Colonic mucosa (tissue), 4 donors: ENCODE measurements around the gene CHMP2B. TPM values are rescaled to one million over a fixed set of nuclear protein-coding genes. Genes with fewer than 3 reads are reported as not detected.

Experiments used
- DNase-seq: peaks from one replicate; pipeline ENCODE4 v3.0.0-alpha.2; 2020
- H3K27ac ChIP-seq: fragments of 200-600 bp; one replicate; pipeline ENCODE4 v1.8.0; 2021
- H3K27me3 ChIP-seq: fragments of 200-600 bp; one replicate; pipeline ENCODE4 v1.8.0; 2021
- H3K36me3 ChIP-seq: fragments of 200-600 bp; one replicate; pipeline ENCODE4 v1.8.0; 2021
- H3K4me1 ChIP-seq: fragments of 200-600 bp; one replicate; pipeline ENCODE4 v1.8.0; 2021; ENCODE audit warnings: mild to moderate bottlenecking
- H3K4me3 ChIP-seq: fragments of 200-600 bp; one replicate; pipeline ENCODE4 v1.8.0; 2021
- H3K9ac ChIP-seq, 2 donors: one replicate each; pipeline ENCODE4 v1.7.0; 2013; ENCODE audit warnings: control low read depth in 2 of 2, low read depth in 2 of 2, low read length in 2 of 2
- H3K9me3 ChIP-seq: fragments of 200-600 bp; one replicate; pipeline ENCODE4 v1.8.0; 2021
- CTCF ChIP-seq: fragments of 200-600 bp; IDR thresholded peaks from one replicate; pipeline ENCODE4 v1.8.0; 2022; ENCODE audit warnings: antibody characterized with exemption, mild to moderate bottlenecking
- intact Hi-C: fragments of 100-400 bp; cut with DNase I; formaldehyde crosslinking; loops from one replicate; pipeline ENCODE4 v1.14.1; 2022
- total RNA-seq, 2 donors: library from RNA; stranded (reverse); fragmentation: NEBNext Ultra II Directional in 1 of 2; extraction: Animal tissue kit (Norgen Biotek cat#: 25700) in 1 of 2; gene quantifications; one replicate each; pipeline ENCODE4 v1.2.1, GENCODE V29; 2021
- donor health status: healthy.
- donor health status: DM: no; HTN: no; CAD: no.
- donor health status: DM: no; HTN: no; CAD: no.

The CHMP2B gene
- total RNA-seq, 2 donors from 2014 or later, result 80.2 to 103 TPM

- Histone ChIP-seq H3K4me1 (peaks cover 5% of the 10 kb centered on the region), H3K27me3 (no peaks in the 10 kb centered on the region), H3K9ac (peak overlapping the region in 1 of 2 donors; percentile 93), H3K27ac (no peak overlapping the region), H3K9me3 (no peaks in the 10 kb centered on the region), H3K36me3 (no peaks in the 10 kb centered on the region), H3K4me3 (peak overlapping the region; percentile 86)
- DNase-seq, result no peak
- intact Hi-C loops, result no loop called here
- TF ChIP-seq CTCF, result no peak
Observed at GRCh38 chr3:87228316-87228715, 1.2 kb downstream of the CHMP2B start.

GRCh38 chr3:87229113-87229512 lies 2.0 kb downstream of the CHMP2B start:
- DNase-seq, result no peak
- intact Hi-C loops, result no loop called here
- Histone ChIP-seq H3K9me3 (no peaks in the 10 kb centered on the region), H3K4me1 (peaks cover 5% of the 10 kb centered on the region), H3K36me3 (no peaks in the 10 kb centered on the region), H3K4me3 (no peak overlapping the region), H3K27ac (no peak overlapping the region), H3K9ac (no peak overlapping the region), H3K27me3 (no peaks in the 10 kb centered on the region)
- TF ChIP-seq CTCF, result no peak

- H3K27me3 ChIP-seq, result no peaks in the 10 kb centered on the region
- no peak overlapping the region for H3K27ac ChIP-seq
- peaks cover 5% of the 10 kb centered on the region for H3K4me1 ChIP-seq
- no peak for TF ChIP-seq CTCF
- no peaks in the 10 kb centered on the region for H3K9me3 ChIP-seq
- no peak for DNase-seq
- no peaks in the 10 kb centered on the region for H3K36me3 ChIP-seq
- intact Hi-C loops, result no loop called here
- H3K9ac ChIP-seq, result no peak overlapping the region
- H3K4me3 ChIP-seq, result no peak overlapping the region
Observed at GRCh38 chr3:87233805-87234204, 6.7 kb downstream of the CHMP2B start.

- intact Hi-C loops, result no loop called here
- no peak for DNase-seq
- no peaks in the 10 kb centered on the region for H3K9me3 ChIP-seq
- H3K27me3 ChIP-seq, result no peaks in the 10 kb centered on the region
- no peak overlapping the region for H3K9ac ChIP-seq
- no peaks in the 10 kb centered on the region for H3K4me1 ChIP-seq
- no peak overlapping the region for H3K4me3 ChIP-seq
- no peaks in the 10 kb centered on the region for H3K36me3 ChIP-seq
- TF ChIP-seq CTCF, result no peak
- H3K27ac ChIP-seq, result no peak overlapping the region
Observed at GRCh38 chr3:87236093-87236492, 9.0 kb downstream of the CHMP2B start.

DNA sequence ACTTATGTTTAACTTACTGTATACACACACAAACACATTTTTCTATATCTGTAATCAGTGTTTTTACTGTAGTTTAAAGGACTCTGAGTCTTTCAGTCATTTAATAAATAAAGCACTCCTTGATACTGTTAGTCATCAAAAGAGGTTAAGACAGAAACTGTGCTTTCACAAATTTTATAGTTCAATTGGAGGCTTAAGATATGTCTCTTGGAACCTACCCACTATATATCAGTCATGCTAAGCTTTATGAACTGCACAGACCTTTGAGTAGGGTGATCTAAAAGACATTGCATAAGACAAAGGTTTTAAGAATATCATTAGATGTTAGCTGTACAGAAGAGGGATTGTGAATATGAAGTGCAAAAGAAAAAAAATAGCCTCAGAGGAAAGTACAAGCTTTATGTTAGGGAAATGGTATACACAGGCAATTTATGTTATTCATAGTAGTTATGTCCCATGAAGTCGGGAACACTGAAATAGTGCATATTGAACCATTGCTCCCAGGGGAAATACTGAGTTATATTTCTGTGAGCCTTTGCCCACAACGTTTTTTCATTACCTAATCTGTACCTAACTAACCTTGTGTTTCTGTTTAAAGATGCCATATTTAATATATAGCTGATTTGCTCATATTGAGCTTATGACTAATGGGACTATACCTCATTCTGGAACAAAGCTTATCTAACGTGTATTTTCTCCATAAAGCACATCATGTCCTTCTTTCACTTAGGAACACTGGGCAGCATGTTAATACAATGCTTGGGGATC lies 19.7 kb downstream of the CHMP2B start:
- H3K27ac ChIP-seq, result no peak overlapping the region
- no peak for TF ChIP-seq CTCF
- H3K9ac ChIP-seq, result no peak overlapping the region
- intact Hi-C loops, result no loop called here
- no peak overlapping the region for H3K4me3 ChIP-seq
- DNase-seq, result no peak
- H3K36me3 ChIP-seq, result no peaks in the 10 kb centered on the region
- no peaks in the 10 kb centered on the region for H3K27me3 ChIP-seq
- no peaks in the 10 kb centered on the region for H3K9me3 ChIP-seq
- H3K4me1 ChIP-seq, result no peaks in the 10 kb centered on the region
